AG04449 (cell line): ENCODE measurements around the gene TRPV3.
"Not testable (repeated sequence)": the region's sequence is repeated elsewhere in the genome, so short reads cannot be mapped to it uniquely, and the experiment has no call there.

Experiments used
- CTCF ChIA-PET: fragments of 350-600 bp; formaldehyde crosslinking; extraction: SDS; loops from one replicate; lab custom pipeline; 2021; ENCODE audit warnings: antibody characterized with exemption; lab: Yijun Ruan, JAX
- POLR2A ChIA-PET: fragments of 400-600, 350-600 bp; formaldehyde crosslinking; extraction: SDS; loops from one replicate; lab custom pipeline; 2020; ENCODE audit warnings: antibody characterized with exemption, inconsistent platforms; lab: Yijun Ruan, JAX
- DNase-seq: peaks from one replicate; pipeline ENCODE4 v3.0.0-alpha.2; 2010; ENCODE audit warnings: low read depth, low spot score
- H3K4me3 ChIP-seq: 2 replicates; pipeline ENCODE4 v1.5.1; 2011; ENCODE audit warnings: low read depth, mild to moderate bottlenecking, control low read depth, low read length
- CTCF ChIP-seq: IDR thresholded peaks from one replicate; pipeline ENCODE4 v1.5.1; 2011; ENCODE audit warnings: mild to moderate bottlenecking, moderate library complexity, low read length, control low read depth, inconsistent platforms; ENCODE audit not compliant: insufficient read depth; ENCODE audit errors: missing control alignments

TRPV3 gene

DNA sequence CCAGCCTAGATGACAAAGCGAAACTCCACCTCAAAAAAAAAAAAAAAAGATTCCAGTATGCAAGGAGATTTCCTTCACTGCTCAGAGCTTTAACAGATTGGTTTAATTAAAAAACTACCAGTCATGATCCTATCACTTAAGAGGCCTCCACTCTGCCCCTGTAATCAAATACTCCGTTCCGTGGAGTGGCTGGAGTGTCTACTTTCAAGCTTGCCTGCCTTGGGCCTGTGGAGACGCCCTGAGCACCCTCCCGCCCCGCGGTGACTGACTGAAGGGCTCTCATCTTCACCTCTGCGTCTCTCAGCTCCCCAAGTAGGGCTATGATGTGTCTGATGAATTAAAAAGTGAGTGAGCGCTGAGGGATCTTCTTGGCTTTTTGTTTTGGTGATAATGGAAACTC is 25.3 kb upstream of the TRPV3 start:
- no peak overlapping the region for H3K4me3 ChIP-seq
- no peak for TF ChIP-seq CTCF
- POLR2A ChIA-PET = no interaction called here
- CTCF ChIA-PET = no interaction called here
- DNase-seq = no peak

GRCh38 chr17:3578667-3579066 is 21.1 kb upstream of the TRPV3 start:
- POLR2A ChIA-PET, CTCF ChIA-PET, H3K4me3 ChIP-seq, DNase-seq: not testable (repeated sequence)

DNA sequence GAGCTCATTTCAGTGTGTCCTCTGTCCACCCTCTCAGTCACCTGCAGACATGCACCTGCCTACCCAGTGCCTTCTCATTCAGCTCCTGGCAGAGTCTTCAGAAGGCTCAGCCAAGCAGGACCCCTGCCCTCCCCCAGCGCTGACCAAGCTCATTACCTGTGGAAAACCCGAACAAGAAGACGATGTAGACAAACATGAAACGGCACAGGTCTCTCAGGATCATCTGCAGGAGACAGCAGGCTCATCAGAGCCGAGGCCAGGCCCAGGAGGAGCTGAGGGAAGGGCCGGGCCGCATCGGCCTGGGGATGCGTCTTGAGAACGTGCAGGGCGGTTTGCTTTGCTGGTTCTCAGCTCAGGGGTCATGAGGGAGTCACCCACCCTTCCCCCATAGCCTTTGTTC is 19.4 kb upstream of the TRPV3 start:
- CTCF ChIA-PET = no interaction called here
- no peak for TF ChIP-seq CTCF
- POLR2A ChIA-PET = no interaction called here
- H3K4me3 ChIP-seq = no peak overlapping the region
- DNase-seq = no peak

DNA sequence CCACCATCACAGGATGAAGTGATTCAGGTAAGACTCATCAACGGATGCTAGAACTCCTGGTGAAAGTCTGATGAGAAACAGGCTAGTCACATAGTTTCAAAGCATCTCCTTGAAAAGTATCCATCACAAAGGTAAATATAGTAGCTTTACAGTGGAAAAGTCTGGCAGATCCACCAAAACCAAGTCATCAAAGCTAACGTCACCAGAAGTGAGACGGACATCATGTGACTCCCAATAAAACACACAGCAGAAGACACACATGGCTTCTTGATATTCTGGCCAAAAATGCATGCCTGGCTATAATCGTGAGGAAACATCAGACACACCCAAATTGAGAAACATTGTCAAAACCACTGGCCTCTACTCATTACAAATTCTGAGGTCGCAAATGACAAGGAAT is 17.9 kb upstream of the TRPV3 start:
- no peak overlapping the region for H3K4me3 ChIP-seq
- ChIA-PET POLR2A (interaction anchor here (0.6 kb wide), 1 partner anchor 49 kb away, joined by 3 read pairs; no protein-coding TSS in a partner anchor), CTCF (no interaction called here)
- DNase-seq = no peak
- no peak for TF ChIP-seq CTCF

DNA sequence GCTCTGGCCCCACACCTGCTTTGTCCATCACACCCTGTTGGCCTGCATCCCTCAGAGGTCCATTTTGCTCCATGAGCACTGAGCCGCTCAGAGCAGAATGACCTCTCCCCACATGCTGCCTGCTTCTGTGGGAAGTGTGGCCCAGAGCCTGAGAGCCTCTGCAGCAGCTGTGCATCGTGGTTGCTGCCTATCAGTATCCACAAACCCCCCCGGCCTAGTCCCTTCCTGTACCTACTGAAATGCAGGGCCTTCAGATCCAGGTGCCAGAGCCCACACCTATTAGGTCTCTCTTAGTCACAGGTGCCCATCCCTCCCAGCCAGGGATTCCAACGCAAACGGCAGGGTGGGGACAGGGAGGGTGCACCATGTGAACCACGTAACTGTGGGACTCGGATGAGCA is 16.6 kb upstream of the TRPV3 start:
- no peak overlapping the region for H3K4me3 ChIP-seq
- POLR2A ChIA-PET = no interaction called here
- DNase-seq = no peak
- CTCF ChIA-PET = no interaction called here
- TF ChIP-seq CTCF = no peak

DNA sequence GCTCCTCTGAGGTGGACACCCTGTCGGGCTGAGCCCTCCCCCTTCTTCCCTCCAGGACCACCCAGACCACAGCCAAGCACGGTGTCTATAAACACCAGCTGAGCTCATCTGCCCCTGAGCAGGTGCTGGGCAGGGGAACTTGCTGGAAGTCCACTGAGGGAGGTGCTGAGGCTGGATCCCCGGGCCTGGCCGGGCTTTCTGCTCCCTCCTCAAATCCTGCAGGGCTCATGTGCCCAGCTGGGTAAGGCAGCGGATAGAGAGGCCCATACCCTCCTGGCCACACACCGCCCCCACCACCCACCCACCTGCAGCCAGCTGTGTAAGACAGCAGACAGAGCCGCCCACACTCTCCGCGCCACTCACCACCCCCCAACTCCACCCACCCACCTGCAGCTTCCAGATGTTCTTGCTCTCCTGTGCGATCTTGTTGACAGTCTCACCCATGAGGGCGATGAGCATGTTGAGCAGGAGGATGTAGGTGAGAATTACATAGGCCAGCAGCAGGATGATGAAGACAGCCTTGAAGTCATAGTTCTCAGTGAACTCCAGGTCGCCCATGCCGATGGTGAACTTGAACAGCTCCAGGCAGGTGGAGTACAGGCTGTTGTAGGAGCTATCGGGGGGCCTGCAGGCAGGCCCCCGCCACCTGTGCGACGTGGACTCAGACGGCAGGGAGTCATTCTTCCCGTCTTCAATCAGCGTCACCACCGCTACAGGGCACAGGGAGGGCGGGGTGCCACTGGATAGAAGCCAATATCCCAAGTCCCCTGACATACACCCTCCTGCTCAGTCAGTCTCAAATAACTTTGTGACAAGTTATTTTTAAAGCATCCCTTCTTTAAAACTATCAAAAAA is 15.9 kb upstream of the TRPV3 start:
- ChIA-PET CTCF (no interaction called here), POLR2A (no interaction called here)
- TF ChIP-seq CTCF = no peak
- H3K4me3 ChIP-seq = no peak overlapping the region
- no peak for DNase-seq

- ChIA-PET CTCF (no interaction called here), POLR2A (no interaction called here)
- no peak overlapping the region for H3K4me3 ChIP-seq
- TF ChIP-seq CTCF = no peak
- no peak for DNase-seq
Observed at GRCh38 chr17:3572231-3572630, 14.6 kb upstream of the TRPV3 start.
